ENCODE measurements around the gene ERAS.
"Not testable (repeated sequence)": the region's sequence is repeated elsewhere in the genome, so short reads cannot be mapped to it uniquely, and the experiment has no call there.

ERAS gene

DNA sequence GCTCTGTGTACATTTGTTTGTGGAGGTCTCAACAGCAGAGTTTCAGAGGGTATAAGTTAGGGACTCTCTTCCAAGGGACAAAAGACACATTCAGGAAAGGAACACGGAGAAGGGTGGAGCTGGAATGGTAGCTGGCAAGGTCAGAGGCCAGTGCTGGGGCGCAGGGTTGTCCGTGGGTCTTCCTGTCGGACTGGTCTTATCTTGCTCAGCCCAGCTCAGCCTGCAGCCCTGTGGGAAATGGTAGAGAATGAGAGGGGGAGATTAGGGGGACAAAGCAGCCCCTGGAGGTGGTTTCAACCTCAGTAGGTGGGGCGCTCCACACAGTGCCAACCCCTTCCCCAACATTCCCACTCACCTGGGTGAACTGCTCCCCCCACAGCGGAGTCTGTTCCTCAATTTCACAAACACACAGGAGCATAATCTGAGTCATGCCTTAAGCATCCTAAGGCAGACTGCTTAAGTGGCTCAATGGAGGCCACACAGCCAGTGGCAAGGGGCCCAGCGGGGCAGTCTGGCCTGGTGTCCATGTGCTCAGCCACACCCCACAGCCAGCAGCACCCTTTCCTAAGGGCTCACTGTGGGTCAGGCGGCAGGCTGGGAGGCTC lies 31.3 kb upstream of the ERAS start:
- DNase-seq (ENCODE audit: low spot score) (peak; percentile 72), FAIRE-seq (no peak)

GRCh38 chrX:48798318-48798717 lies 28.0 kb upstream of the ERAS start:
- DNase-seq (ENCODE audit: low spot score), result no peak
- FAIRE-seq, result no peak

- DNase-seq (ENCODE audit: low spot score), result no peak
- FAIRE-seq, result no peak
These were observed 25.6 kb upstream of the ERAS start for GRCh38 chrX:48800574-48801279.

DNA sequence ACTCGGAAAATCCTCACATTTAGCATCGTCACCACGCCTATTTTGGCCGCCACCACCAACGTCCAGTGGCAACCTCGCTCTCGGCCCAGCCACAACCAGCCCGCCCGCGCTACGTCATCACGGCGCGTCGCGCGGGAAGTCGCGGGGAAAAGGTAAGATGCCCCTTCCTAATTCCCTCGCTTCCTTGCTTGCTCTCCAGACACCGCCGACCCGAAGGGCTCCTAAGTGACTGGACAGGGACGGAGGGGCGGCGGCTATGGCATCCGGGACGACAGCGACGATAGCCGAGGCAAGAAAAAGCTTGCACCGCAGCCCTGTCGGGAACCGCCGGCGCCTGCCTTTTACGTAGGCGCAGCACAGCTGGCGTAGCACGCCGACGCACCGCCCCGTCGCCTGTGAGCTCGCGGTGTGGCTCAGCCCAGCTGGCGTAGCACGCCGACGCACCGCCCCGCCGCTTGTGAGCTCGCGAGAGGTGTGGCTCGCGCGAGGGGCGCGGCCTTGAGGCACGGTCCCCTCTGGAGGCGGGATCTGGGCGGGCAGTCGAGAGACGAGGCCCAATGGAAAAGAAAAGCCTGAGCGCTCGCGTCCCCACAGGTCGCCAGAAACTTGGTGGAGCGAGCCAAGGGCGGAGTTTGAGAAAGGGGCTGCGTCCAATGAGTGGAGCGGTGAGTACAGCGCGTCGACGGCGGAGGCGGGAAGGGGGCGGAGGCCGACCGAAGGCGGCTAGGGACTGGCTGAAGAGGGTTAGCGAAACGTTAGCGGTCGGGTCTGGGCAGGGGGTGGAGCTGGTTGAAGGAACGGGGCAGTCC lies 24.8 kb upstream of the ERAS start, which contains the start of gene HDAC6:
TSS of gene HDAC6 (plus strand) at position 788 of the 809 bp plus-strand sequence. CDS start 626 bp downstream, outside the sequence.
- peak; percentile 82 for FAIRE-seq
- DNase-seq (ENCODE audit: low spot score), result peak; percentile 95

GRCh38 chrX:48802089-48802904 lies 24.0 kb upstream of the ERAS start:
- FAIRE-seq (no peak), DNase-seq (ENCODE audit: low spot score) (peak; percentile 84)

DNA sequence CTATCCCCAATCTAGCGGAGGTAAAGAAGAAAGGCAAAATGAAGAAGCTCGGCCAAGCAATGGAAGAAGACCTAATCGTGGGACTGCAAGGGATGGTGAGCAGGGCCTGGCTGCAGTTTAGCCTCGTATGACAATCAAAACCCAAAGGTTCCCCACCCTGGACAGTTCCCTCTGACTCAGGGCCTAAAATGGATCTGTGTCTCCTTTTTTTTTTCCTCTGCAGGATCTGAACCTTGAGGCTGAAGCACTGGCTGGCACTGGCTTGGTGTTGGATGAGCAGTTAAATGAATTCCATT lies 23.5 kb upstream of the ERAS start:
- no peak for FAIRE-seq
- DNase-seq (ENCODE audit: low spot score), result no peak

GRCh38 chrX:48806081-48806480 lies 20.2 kb upstream of the ERAS start:
- DNase-seq (ENCODE audit: low spot score) (no peak), FAIRE-seq (no peak)

DNA sequence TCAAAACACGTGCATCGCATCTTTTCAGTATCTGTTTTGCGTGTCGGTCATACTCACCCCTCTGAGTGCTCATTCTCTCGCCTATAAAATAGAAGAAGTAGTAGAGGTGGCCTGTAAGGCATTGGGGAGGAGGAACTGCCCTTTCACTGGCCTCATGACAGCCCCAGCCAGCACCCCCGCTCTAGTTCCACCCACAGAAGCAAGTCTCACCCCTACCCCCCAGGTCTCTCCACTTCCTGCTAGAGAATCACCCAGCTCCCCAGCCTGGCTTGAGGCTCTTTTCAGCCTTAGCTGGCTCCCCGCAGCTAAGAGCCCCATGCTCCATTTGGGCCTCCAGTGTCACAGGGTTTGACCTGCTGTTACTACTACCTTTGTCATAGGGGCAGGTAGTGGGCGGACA lies 12.7 kb upstream of the ERAS start:
- no peak for DNase-seq (ENCODE audit: low spot score)
- no peak for FAIRE-seq

DNA sequence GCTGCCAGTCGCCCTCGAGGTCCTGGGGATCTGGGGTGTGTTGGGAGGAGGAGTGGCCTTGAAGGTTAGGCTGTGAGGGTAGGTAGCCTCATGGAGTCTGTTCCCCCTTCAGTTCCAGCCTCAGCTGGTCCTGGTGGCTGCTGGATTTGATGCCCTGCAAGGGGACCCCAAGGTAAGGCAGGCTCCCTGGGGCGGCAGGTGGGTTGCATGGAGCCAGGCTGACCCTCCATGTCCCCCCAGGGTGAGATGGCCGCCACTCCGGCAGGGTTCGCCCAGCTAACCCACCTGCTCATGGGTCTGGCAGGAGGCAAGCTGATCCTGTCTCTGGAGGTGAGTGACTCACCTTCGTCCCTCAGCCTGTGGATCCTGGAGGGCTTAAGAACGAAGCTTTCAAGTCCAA lies 11.6 kb upstream of the ERAS start:
- DNase-seq (ENCODE audit: low spot score), result no peak
- FAIRE-seq, result no peak

DNA sequence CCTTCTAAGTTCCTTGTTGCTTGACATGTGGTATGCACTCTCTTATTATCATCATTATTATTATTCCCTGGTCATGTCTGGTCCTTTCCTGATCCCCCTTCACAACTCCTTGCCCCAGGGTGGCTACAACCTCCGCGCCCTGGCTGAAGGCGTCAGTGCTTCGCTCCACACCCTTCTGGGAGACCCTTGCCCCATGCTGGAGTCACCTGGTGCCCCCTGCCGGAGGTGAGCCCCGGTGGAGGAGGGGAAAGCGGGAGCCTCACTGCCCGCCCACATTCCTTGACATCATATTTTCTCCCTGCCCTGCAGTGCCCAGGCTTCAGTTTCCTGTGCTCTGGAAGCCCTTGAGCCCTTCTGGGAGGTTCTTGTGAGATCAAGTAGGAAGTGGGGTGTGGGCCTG lies 11.0 kb upstream of the ERAS start:
- FAIRE-seq (no peak), DNase-seq (ENCODE audit: low spot score) (no peak)

GRCh38 chrX:48816014-48816810 lies 10.1 kb upstream of the ERAS start:
- FAIRE-seq (no peak), DNase-seq (ENCODE audit: low spot score) (no peak)

- no peak for DNase-seq (ENCODE audit: low spot score)
These were observed 8.2 kb upstream of the ERAS start for GRCh38 chrX:48818098-48818497.

GRCh38 chrX:48818866-48819265 lies 7.4 kb upstream of the ERAS start:
- FAIRE-seq (no peak), DNase-seq (ENCODE audit: low spot score) (no peak)

More at GRCh38 chrX:48818098-48818497, 8.2 kb upstream of the ERAS start:
- FAIRE-seq, result peak; percentile 17

GRCh38 chrX:48819394-48819793 lies 6.9 kb upstream of the ERAS start:
- FAIRE-seq; DNase-seq (ENCODE audit: low spot score): not testable (repeated sequence)

GRCh38 chrX:48823053-48823452 lies 3.3 kb upstream of the ERAS start:
- DNase-seq (ENCODE audit: low spot score) (no peak), FAIRE-seq (no peak)

DNA sequence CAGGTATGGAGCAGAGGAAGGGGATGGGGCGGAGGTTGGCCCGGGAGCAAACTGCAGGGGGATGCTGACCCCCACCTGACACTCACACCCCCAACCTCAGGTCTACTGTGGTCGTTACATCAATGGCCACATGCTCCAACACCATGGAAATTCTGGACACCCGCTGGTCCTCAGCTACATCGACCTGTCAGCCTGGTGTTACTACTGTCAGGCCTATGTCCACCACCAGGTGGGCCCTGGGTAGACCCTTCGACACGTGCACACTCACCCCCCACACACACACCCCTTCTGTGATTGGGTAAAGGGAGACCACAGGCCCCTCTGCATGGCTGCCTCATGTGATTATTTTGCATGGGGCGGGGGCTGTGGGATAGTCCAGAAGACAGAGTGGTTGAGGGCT lies 2.2 kb upstream of the ERAS start:
- DNase-seq (ENCODE audit: low spot score) (no peak), FAIRE-seq (no peak)

DNA sequence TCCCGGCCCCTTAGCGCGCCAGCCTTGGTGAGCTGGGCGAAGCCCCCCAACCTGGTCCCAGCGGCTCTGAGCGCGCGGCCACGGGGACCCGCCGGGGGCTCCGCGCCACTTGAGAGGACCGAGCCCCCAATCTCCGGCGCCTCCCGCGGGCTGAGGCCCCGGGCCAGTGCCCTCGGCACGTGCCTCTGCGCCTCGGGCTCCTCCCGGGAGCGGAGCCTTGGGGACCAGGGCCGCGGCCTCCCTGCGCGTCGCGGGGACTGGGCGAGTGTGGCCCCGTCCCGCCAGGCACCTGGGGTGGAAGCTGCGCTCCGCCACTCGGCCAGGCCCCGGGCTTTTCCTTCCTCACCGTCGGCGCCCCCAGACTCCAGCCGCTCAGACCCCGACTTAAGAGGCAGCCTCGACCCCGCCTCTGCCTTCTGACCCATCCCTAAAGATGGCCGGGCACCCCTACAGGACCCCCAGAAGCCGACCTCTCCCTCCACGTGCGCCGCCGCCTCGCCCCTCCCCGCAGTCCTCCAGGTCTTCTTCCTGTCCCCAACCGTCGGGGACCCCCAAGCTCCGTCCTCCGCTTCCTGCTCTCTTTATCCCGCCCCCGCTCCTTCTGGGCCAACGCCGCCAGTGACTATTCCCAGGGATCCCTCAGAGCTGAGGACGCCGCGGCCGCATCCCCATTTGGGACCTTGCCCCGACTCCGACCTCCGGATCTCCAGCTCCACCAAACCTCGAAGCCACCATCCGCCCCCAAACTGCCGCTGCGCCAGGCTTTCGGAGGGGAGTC lies 752 bp downstream of the ERAS start:
- FAIRE-seq (no peak), DNase-seq (ENCODE audit: low spot score) (no peak)

DNA sequence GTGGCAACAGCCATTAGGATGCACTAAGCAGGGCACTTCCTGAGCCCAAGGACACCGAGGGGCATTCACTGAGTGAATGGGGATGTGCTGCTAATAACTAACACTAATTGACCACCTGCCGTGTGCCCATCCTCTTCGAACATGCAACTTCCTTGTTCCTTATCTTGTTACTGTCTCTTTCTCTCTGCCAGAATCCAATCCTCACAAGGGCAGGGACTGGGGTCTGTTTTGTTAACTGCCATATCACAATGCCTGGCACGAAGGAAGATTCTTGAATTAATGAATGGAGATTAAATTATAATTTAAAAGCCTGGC lies 1.3 kb downstream of the ERAS start:
- FAIRE-seq, result no peak

DNA sequence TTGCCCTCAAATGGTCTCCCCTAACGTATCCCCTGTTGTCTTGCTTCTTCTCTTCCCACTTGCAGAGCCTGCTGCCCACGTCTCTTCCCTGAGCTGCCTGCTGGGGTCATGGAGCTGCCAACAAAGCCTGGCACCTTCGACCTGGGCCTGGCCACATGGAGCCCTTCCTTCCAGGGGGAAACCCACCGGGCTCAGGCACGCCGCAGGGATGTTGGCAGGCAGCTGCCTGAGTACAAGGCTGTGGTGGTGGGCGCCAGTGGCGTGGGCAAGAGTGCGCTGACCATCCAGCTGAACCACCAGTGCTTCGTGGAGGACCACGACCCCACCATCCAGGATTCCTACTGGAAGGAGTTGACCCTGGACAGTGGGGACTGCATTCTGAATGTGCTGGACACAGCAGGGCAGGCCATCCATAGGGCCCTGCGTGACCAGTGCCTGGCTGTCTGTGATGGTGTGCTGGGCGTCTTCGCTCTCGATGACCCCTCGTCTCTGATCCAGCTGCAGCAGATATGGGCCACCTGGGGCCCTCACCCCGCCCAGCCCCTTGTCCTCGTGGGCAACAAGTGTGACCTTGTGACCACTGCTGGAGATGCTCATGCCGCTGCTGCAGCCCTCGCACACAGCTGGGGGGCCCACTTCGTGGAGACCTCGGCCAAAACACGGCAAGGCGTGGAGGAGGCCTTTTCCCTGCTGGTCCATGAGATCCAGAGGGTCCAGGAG lies 2.9 kb downstream of the ERAS start:
- DNase-seq (ENCODE audit: low spot score) (no peak), FAIRE-seq (no peak)

More for the DNA sequence above, 1.3 kb downstream of the ERAS start:
- no peak for DNase-seq (ENCODE audit: low spot score)

All from urothelium cell line (cell line).